HG03064 (cell line): ENCODE measurements around the gene KMT2E.
A peak's percentile ranks its signal among the peaks of the same experiment; 100 is the strongest.

Source experiments
- ATAC-seq: cut with Tn5 transposase; IDR thresholded peaks from one replicate; pipeline ENCODE4 v1.9.1; 2021; ENCODE audit warnings: low read depth; ENCODE audit not compliant: unreplicated experiment

The KMT2E gene

GRCh38 chr7:105060923-105061322 lies 46.9 kb downstream of the KMT2E start:
- ATAC-seq, result no peak

- no peak for ATAC-seq
These were observed 51.1 kb downstream of the KMT2E start for GRCh38 chr7:105065104-105065503.

GRCh38 chr7:105067691-105068090 lies 53.7 kb downstream of the KMT2E start:
- no peak for ATAC-seq

- no peak for ATAC-seq
These were observed 54.9 kb downstream of the KMT2E start for GRCh38 chr7:105068886-105069285.

GRCh38 chr7:105073143-105073542 lies 59.1 kb downstream of the KMT2E start:
- no peak for ATAC-seq

GRCh38 chr7:105079348-105079747 lies 65.3 kb downstream of the KMT2E start:
- ATAC-seq, result no peak

GRCh38 chr7:105084581-105084980 lies 70.6 kb downstream of the KMT2E start:
- no peak for ATAC-seq

- no peak for ATAC-seq
These were observed 72.8 kb downstream of the KMT2E start for GRCh38 chr7:105086850-105087249.

GRCh38 chr7:105087981-105088380 lies 74.0 kb downstream of the KMT2E start:
- ATAC-seq, result no peak

- ATAC-seq, result no peak
These were observed 74.5 kb downstream of the KMT2E start for GRCh38 chr7:105088456-105088855.

GRCh38 chr7:105094966-105095365 lies 81.0 kb downstream of the KMT2E start:
- no peak for ATAC-seq

GRCh38 chr7:105096306-105096705 lies 82.3 kb downstream of the KMT2E start:
- no peak for ATAC-seq

GRCh38 chr7:105097619-105098018 lies 83.6 kb downstream of the KMT2E start:
- ATAC-seq, result no peak

- peak; percentile 55 for ATAC-seq
These were observed 85.0 kb downstream of the KMT2E start for GRCh38 chr7:105098863-105099515.

- ATAC-seq, result no peak
These were observed 87.9 kb downstream of the KMT2E start for GRCh38 chr7:105101864-105102263.

GRCh38 chr7:105102557-105103352 lies 88.8 kb downstream of the KMT2E start:
- no peak for ATAC-seq

GRCh38 chr7:105105579-105105978 lies 91.6 kb downstream of the KMT2E start:
- no peak for ATAC-seq

GRCh38 chr7:105106473-105106872 lies 92.5 kb downstream of the KMT2E start:
- ATAC-seq, result no peak

- no peak for ATAC-seq
These were observed 93.5 kb downstream of the KMT2E start for GRCh38 chr7:105107458-105107857.

- no peak for ATAC-seq
These were observed 98.7 kb downstream of the KMT2E start for GRCh38 chr7:105112440-105113418.
